Suppressor macrophage treated with lipopolysaccharide for 1 hour (primary cell): ENCODE data around the gene TSPAN18.

Experiments used
- DNase-seq, 3 donors: peaks; one replicate each; pipeline ENCODE4 v3.0.0-alpha.2; 2020 to 2022

The TSPAN18 gene

GRCh38 chr11:44803009-44803408 is 76.2 kb downstream of the TSPAN18 start:
- no peak for DNase-seq

GRCh38 chr11:44804449-44805437 is 78.0 kb downstream of the TSPAN18 start:
- DNase-seq, result no peak

DNA sequence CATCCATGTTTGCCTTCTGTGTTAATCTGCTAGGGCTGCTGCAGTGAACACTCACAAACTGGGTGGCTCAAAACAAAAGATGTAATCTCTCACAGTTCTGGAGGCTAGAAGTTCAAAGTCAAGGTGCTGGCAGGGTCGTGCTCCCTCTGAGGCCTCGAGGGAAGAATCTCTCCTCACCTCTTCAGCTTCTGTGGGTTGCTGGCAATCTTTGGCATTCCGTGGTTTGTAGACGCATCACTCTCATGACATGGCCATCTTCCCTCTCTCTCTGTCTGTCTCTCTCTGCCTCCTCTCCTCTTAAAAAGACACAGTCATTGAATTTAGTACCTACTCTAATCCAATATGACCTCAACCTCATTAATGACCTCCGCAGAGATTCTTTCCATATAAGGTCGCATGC is 78.8 kb downstream of the TSPAN18 start:
- DNase-seq, result no peak

GRCh38 chr11:44808053-44808753 is 81.4 kb downstream of the TSPAN18 start:
- no peak for DNase-seq

DNA sequence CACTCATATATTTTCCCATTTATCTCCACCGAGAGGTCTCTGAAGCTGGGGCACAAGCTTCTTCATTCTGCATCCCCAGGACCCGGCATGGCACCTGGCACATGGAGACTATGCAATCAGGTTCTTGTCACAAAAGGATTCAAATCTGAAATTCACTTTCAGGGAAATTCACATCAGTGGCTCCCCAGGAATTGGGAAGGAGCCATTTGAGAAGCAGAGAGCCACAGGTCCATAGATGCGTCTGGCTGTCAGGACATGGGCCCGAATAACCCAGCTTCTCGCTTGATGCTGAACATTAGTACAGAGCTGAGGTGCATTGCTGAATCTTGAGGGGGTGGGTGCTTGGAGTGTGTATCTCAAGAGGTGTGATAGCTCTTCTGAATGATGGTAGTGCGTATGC is 82.5 kb downstream of the TSPAN18 start:
- DNase-seq, result no peak

DNA sequence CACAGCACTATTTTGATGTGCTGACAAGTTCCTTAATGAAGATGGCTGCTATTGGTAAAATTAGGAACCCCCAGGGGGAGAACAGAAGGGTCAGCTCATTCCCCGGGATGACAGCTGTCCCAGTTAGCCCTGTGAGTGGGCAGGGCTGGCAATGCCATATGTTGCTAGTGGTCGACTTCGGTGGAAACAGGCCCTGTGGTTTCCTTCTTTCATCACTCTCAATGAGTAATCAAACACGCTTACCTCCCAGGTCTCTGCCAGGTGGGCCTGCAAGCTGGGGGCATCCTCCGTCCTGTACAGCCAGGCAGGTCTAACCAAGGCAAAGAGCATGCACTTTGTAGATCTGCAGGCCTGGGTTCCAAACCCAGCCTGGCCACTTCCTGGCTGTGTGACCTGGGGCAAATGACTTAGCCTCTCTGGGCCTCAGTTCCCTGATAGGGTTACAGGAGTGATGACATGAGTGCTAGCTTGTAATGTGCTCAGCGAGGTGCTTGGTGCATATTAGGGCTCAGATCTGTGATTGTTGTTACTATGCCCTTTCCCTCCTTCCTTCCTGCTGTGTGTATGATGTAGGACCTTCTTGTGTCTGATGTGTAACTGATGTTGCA is 85.2 kb downstream of the TSPAN18 start:
- peak in 1 of 3 donors; percentile 1 for DNase-seq

DNA sequence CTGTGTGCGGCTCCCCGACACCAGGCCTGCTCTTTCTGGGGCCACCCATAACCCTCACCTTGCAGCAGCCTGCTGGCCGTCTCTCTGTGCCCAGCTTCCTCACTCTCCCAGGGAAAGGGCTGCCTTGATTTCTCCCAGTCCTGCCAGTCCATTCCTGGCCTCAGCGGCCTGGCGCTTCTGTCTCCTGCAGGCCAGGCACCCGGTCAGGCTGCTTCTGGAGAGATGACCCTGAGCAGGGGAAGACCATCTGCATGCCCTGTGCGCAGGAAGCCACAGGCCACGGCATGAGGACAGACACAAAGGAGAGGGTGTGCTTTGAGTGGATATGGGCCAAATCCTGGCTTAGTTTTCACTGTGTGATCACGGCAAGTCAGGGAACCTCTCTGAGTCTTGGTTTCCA is 86.2 kb downstream of the TSPAN18 start:
- no peak for DNase-seq

DNA sequence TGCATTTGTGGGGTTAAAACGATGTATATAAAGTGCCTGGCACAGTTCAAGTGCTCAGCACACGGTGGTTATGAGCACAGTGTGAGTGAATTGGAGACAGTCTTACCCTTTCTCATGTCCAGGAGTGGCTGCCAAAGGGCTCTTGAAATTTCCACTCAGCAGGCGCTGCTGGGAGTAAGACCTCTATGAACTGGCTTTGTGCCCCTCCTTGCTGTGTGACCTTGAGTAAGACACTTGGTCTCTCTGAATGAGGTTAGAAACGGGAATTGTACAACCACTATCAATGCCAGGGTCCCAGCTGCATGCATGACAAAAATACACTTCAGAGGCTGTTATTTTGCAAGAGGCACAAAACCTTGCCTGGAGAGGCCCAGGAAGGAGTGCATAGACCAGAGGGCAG is 86.6 kb downstream of the TSPAN18 start:
- no peak for DNase-seq

GRCh38 chr11:44814881-44815592 is 88.3 kb downstream of the TSPAN18 start:
- DNase-seq, result peak; percentile 43 to 61 (median 60)

DNA sequence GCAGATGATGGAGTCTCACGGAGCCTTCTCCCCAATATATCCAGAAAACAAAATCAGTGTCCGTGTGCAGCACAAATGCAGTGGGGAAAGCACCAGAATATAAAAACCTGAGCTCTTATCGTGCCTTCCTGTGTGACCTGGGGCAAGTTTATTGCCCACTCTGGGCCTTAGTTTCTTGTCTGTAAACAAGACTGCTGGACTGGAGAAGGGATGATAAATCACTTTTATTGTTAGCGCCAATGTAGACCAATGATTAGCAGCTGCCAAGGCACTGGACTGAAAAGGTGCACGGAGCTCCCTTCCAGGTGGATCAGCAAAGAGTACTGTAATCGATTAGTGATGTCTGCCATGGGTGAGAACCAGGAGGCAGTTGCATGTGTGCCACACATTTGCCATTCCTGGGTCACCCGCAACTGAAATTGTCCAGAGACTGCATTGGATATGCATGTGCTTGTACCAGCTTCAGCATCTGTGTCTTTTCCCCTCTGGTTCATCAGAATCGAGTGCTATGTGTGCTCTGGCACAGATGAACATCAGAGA is 89.2 kb downstream of the TSPAN18 start:
- no peak for DNase-seq

DNA sequence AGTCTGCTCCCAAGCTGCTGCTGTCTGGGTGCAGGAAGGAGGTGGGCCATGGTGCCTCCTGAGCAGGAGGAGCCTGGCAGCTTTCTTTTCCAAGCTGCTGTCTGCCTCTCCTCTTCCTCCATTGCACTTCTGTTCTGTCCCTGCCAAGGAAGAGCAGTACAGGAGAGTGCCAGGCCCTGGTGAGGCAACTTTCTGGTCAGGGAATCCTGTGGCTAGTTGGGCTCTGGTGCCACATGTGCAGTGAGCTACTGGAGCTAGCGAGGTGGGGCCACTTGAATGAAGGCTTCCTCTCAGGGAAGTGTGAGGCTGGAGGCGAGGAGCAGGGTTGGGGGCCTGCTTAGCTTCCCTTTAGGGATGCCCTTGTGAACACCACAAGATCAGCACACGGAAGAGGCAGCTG is 90.0 kb downstream of the TSPAN18 start:
- no peak for DNase-seq

- peak in 2 of 3 donors; percentile 14 to 26 for DNase-seq
Measured at GRCh38 chr11:44817207-44817949, 90.6 kb downstream of the TSPAN18 start.

DNA sequence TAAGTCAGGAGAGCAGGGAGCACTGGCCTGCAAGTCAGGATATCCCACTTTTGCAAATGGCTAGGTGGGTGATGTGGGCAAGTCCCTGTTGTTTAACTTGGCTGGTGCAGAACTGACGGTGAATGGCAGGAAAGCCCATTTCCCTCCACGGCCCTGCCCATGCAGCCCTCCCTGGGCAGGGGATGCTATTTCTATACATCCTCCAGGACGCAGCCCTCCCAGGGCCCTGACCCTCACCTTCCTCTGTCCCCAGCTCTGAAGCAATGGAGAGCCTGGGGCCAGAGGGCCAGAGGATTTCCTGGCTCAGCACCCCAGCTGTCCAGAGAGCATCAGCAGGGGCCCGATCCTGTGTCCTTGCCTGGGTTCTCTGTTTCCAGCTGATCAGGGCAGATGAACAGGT is 91.3 kb downstream of the TSPAN18 start:
- DNase-seq, result no peak

- no peak for DNase-seq
Measured at GRCh38 chr11:44819346-44819745, 92.6 kb downstream of the TSPAN18 start.

DNA sequence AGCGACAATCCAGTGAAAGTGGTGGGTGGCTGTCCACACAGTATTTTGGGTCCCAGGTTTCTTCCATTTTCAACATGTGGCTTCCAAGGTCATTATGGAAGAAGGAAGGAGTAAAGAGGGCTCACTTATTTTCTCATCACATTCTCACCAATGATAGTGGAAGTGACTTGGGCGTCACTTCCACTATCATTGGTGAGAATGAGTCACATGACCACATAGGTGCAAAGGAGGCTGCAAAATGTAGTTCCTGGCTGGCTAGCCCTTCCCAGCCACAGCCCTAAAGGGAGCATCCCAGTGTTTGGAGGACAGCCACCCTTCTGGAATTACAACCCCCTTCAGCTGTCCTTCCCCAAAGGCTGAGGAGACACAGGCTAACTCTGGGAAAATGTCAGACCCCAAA is 95.6 kb downstream of the TSPAN18 start:
- no peak for DNase-seq

GRCh38 chr11:44823006-44823405 is 96.2 kb downstream of the TSPAN18 start:
- peak in 2 of 3 donors; percentile 11 to 14 for DNase-seq

- no peak for DNase-seq
Measured at GRCh38 chr11:44823868-44824267, 97.1 kb downstream of the TSPAN18 start.

DNA sequence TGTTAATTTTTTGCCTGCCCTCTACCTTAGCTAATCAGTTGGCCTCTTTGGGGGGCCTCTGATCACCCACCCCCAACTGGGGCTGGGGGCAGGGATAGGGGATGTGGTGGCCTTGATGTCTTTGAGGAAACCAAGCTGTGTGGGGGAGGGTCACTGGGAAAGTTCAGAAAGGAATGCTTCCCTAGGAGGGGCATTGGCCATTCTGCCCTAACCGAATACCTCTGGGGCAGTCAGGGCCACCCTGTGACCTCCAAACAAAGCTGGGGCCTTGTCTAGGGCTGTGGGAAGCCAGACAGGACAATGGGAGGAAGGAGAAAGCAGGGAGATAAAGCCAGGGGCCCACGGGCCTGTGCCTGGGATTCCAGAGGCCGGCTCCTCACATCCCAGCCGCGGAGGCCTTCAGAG is 97.5 kb downstream of the TSPAN18 start:
- DNase-seq, result no peak

DNA sequence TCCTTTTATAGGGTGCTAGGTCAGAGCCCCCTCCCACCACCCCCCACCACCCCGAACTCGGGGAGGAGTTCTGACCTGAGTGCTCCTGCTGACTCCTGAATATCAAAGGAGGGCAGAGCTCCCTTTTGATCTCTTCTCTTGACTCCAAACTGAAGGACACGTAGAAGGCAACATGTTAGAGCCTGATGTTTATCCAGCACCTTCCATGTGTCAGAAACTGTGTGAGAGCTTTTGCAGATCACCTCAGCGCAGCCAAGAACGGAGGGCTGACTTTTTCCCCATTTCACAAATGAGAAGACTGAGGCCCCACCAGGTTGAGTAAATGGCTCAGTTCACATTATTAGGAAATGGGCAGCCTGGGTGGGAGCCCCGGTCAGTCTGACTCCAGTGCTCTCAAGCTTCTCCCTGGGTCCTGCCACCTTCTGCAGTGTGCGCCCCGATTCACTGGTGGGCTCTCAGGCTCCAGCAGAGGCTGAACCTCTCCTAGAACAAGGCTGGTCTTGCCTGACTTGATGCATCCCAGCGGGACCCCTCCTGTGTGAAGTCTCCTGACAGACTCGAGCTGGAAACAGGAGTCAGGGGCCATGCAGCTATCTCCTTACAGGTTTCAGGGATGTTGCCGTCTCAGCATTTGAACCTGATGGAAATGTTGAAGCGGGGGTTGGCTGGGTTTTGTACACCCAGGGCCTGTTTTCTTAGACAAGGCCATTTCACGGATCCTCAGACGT is 98.5 kb downstream of the TSPAN18 start:
- DNase-seq, result no peak

- DNase-seq, result no peak
Measured at GRCh38 chr11:44826922-44827643, 100.3 kb downstream of the TSPAN18 start.
